ENCODE measurements around the gene ADTRP. TPM values are rescaled to one million over a fixed set of nuclear protein-coding genes. Genes with fewer than 3 reads are reported as not detected.

Gene ADTRP
- total and polyA plus RNA-seq, 2 donors (not counting 1 experiment from before 2014, with no cell fraction given): 0.23 to 1.7 TPM

DNA sequence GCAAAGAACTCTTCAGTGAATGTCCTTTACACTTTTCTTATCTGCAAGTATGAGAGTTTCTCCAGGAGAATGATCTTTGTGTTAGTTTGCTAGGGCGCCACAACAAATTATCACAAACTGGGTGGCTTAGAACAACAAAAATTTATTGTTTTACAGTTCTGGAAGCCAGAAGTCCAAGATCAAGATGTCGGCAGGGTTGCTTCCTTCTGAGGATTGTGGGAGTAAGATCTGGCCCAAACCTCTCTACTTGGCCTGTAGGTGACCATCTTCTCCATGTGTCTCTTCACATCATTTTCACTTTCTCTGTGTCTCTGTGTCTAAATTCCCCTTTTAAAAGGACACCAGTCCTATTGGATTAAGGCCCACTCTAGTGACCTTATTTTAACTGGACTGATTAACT is 103.0 kb downstream of the ADTRP start:
- DNase-seq (ENCODE audit: low read depth in 2 of 2): no peak
- Histone ChIP-seq H3K9me3 (ENCODE audit: control insufficient read depth, insufficient read depth, low read depth, low read length) (no peaks in the 10 kb centered on the region), H3K36me3 (ENCODE audit: control insufficient read depth, insufficient read depth, low read length) (no peaks in the 10 kb centered on the region), H2AFZ (ENCODE audit: low read length) (no peak overlapping the region), H3K79me2 (ENCODE audit: control insufficient read depth, insufficient read depth, low read length) (no peaks in the 10 kb centered on the region), H3K27me3 (ENCODE audit: control insufficient read depth, insufficient read depth, low read length) (no peaks in the 10 kb centered on the region), H4K20me1 (ENCODE audit: control insufficient read depth, extremely low read depth, insufficient read depth, low read length) (no peaks in the 10 kb centered on the region), H3K4me2 (ENCODE audit: extremely low read depth, insufficient read depth, low read length) (no peak overlapping the region), H3K27ac (ENCODE audit: insufficient read depth, low read length) (no peak overlapping the region), H3K4me1 (ENCODE audit: control insufficient read depth, extremely low read depth, insufficient read depth, low read length) (no peaks in the 10 kb centered on the region), H3K9ac (ENCODE audit: insufficient read depth, low read length) (no peak overlapping the region), H3K4me3 (replicated peaks in 1 of 4; ENCODE audit: control extremely low read depth in 1 of 4, insufficient read depth in 1 of 4, low read depth in 3 of 4, low read length in 4 of 4) (no peak overlapping the region)
- peak in 1 of 2 donors; percentile 43 for TF ChIP-seq CTCF (conservative IDR thresholded peaks at IDR 0.05 in 1 of 2, IDR thresholded peaks at IDR 0.05 in 1 of 2; ENCODE audit: low read depth in 1 of 2, low read length in 2 of 2)
- TF ChIP-seq EZH2 (IDR thresholded peaks at IDR 0.05; ENCODE audit: low read length, missing control alignments): no peak

GRCh38 chr6:11672669-11673068 is 105.9 kb downstream of the ADTRP start:
- Histone ChIP-seq H3K9ac (ENCODE audit: insufficient read depth, low read length) (no peak overlapping the region), H3K4me1 (ENCODE audit: control insufficient read depth, extremely low read depth, insufficient read depth, low read length) (no peaks in the 10 kb centered on the region), H3K4me3 (replicated peaks in 1 of 4; ENCODE audit: control extremely low read depth in 1 of 4, insufficient read depth in 1 of 4, low read depth in 3 of 4, low read length in 4 of 4) (no peak overlapping the region), H2AFZ (ENCODE audit: low read length) (no peak overlapping the region), H3K36me3 (ENCODE audit: control insufficient read depth, insufficient read depth, low read length) (no peaks in the 10 kb centered on the region), H3K79me2 (ENCODE audit: control insufficient read depth, insufficient read depth, low read length) (no peaks in the 10 kb centered on the region), H3K9me3 (ENCODE audit: control insufficient read depth, insufficient read depth, low read depth, low read length) (no peaks in the 10 kb centered on the region), H3K27ac (ENCODE audit: insufficient read depth, low read length) (no peak overlapping the region), H3K4me2 (ENCODE audit: extremely low read depth, insufficient read depth, low read length) (no peak overlapping the region), H3K27me3 (ENCODE audit: control insufficient read depth, insufficient read depth, low read length) (no peaks in the 10 kb centered on the region), H4K20me1 (ENCODE audit: control insufficient read depth, extremely low read depth, insufficient read depth, low read length) (no peaks in the 10 kb centered on the region)
- DNase-seq (ENCODE audit: low read depth in 2 of 2): no peak
- no peak for TF ChIP-seq EZH2 (IDR thresholded peaks at IDR 0.05; ENCODE audit: low read length, missing control alignments)
- no peak for TF ChIP-seq CTCF (conservative IDR thresholded peaks at IDR 0.05 in 1 of 2, IDR thresholded peaks at IDR 0.05 in 1 of 2; ENCODE audit: low read depth in 1 of 2, low read length in 2 of 2)

GRCh38 chr6:11672256-11672655 is 106.3 kb downstream of the ADTRP start:
- H3K27me3 ChIP-seq (ENCODE audit: control insufficient read depth, insufficient read depth, low read length): no peaks in the 10 kb centered on the region
- DNase-seq (ENCODE audit: low read depth in 2 of 2): peak in 1 of 2 donors; percentile 44
- no peaks in the 10 kb centered on the region for H3K36me3 ChIP-seq (ENCODE audit: control insufficient read depth, insufficient read depth, low read length)
- H4K20me1 ChIP-seq (ENCODE audit: control insufficient read depth, extremely low read depth, insufficient read depth, low read length): no peaks in the 10 kb centered on the region
- no peak overlapping the region for H2AFZ ChIP-seq (ENCODE audit: low read length)
- H3K27ac ChIP-seq (ENCODE audit: insufficient read depth, low read length): no peak overlapping the region
- no peaks in the 10 kb centered on the region for H3K4me1 ChIP-seq (ENCODE audit: control insufficient read depth, extremely low read depth, insufficient read depth, low read length)
- no peak overlapping the region for H3K9ac ChIP-seq (ENCODE audit: insufficient read depth, low read length)
- no peaks in the 10 kb centered on the region for H3K79me2 ChIP-seq (ENCODE audit: control insufficient read depth, insufficient read depth, low read length)
- no peak overlapping the region for H3K4me2 ChIP-seq (ENCODE audit: extremely low read depth, insufficient read depth, low read length)
- TF ChIP-seq CTCF (conservative IDR thresholded peaks at IDR 0.05 in 1 of 2, IDR thresholded peaks at IDR 0.05 in 1 of 2; ENCODE audit: low read depth in 1 of 2, low read length in 2 of 2) (no peak), EZH2 (IDR thresholded peaks at IDR 0.05; ENCODE audit: low read length, missing control alignments) (no peak)
- H3K4me3 ChIP-seq (replicated peaks in 1 of 4; ENCODE audit: control extremely low read depth in 1 of 4, insufficient read depth in 1 of 4, low read depth in 3 of 4, low read length in 4 of 4): no peak overlapping the region
- H3K9me3 ChIP-seq (ENCODE audit: control insufficient read depth, insufficient read depth, low read depth, low read length): no peaks in the 10 kb centered on the region
